GM11168 (cell line): Measurements from ENCODE around the gene MRLN.
"Not testable (repeated sequence)": the region's sequence is repeated elsewhere in the genome, so short reads cannot be mapped to it uniquely, and the experiment has no call there.

Experiments
- in situ Hi-C: fragments of 300-500 bp; cut with MboI; formaldehyde crosslinking; loops from one replicate; pipeline ENCODE4 v1.12.0; 2022; ENCODE audit warnings: low sequenced_read_pairs; ENCODE audit not compliant: unreplicated experiment

The MRLN gene

DNA sequence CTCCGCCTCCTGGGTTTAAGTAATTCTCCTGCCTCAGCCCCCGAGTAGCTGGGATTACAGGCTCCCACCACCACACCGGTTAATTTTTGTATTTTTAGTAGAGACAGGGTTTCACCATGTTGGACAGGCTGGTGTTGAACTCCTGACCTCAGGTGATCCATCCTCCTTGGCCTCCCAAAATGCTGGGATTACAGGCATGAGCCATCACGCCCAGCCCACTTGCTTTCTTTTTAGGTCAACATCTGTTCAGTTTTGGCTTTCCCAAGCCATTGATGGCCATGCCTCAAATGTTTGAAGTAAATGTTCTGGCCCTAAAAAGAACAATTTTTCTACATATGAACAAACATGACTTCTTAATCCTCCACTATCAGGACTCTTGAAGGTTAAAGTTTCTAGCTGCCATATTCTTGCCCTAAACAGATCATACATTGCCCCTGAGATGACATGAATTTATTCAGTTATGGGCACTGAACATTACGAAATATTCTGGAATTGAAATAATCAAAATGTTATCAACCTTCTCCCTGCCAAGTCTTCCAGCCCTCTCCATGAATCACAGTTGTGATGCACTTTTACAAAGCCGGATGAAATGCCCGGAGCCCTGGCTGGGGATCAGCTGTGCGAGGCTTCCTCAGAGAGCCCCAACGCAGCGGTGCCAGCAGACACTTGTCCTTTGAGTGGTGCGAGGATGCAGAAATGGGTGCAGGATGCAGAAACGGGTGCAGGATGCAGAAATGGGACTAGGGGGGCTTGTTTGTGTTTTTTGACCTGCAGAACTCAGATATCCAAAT lies 2.9 kb downstream of the MRLN start:
- in situ Hi-C loops: no loop called here

DNA sequence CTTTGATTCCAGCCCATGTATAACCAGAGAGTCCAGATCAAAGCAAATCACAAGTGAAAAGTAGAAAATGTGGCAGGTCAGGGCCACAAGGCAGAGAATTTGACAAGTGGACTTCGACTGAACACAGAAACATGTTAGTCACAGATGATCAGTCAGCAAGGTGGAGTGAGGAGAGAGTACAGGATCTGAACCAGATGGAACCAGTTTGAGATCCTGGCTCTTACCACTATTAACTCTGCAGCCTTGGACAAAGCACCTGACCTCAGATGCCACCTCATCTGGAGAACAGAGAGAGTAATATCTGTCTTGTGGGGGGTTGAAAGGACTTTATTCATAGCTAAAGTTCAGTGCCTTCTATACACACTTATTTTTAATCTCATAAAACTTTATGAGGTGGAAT lies 4.4 kb downstream of the MRLN start:
- in situ Hi-C loops: no loop called here

DNA sequence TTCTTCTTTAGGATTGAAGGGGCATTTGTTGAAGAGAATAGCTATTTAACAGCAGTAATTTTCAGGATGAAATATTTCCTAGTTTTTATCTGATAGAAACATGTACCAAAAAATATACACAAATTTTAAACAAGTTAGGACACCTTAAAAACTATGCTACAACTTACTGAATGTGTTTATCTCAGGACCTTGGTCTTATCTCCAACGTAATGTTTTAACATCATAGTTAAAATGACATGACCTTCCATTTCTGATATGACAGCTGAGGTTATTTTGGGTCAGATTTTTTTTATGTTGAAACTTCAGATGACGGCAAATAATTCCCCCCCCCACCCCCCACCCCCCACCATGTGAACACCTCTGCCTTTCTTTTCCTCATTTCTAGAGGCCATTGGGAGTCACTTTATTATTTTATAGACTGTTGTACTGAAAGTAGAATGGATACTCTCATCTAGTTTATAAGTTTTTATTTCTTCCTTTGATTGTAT lies 8.0 kb downstream of the MRLN start:
- in situ Hi-C loops: no loop called here

DNA sequence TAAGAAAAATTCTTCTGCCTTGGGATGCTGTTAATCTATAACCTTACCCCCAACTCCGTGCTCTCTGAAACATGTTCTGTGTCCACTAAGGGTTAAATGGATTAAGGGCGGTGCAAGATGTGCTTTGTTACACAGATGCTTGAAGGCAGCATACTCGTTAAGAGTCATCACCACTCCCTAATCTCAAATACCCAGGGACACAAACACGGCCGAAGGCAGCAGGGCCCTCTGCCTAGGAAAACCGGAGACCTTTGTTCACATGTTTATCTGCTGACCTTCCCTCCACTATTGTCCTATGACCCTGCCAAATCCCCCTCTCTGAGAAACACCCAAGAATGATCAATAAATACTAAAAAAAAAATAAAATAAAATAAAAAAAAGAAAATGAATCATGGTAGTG lies 8.5 kb downstream of the MRLN start:
- in situ Hi-C loops: not testable (repeated sequence)

DNA sequence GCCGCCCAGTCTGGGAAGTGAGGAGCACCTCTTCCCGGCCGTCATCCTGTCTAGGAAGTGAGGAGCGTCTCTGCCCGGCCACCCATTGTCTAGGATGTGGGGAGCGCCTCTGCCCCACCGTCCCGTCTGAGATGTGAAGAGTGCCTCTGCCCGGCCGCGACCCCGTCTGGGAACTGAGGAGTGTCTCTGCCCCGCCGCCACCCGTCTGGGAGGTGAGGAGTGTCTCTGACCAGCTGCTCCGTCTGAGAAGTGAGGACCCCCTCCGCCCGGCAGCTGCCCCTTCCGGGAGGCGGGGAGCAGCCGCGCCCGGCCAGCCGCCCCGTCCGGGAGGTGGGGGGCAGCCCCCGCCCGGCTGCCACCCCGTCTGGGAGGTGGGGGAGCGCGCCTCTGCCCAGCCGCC lies 9.1 kb downstream of the MRLN start:
- in situ Hi-C loops: not testable (repeated sequence)

DNA sequence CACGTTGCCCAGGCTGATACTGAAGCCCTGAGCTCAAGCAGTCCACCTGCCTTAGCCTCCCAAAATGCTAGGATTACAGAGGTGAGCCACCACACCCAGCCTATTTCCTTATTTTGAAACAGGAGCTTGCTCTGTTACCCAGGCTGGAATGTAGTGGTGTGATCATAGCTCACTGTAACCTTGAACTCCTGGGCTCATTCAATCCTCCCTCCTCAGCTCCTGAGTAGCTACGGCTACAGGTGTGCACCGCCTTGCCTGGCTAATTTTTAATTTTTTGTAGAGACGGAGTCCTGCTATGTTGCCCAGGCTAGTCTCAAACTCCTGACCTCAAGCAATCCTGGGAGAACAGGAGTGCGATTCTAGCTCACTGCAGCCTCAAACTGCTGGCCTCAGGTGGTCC lies 11.7 kb downstream of the MRLN start:
- in situ Hi-C loops: no loop called here

DNA sequence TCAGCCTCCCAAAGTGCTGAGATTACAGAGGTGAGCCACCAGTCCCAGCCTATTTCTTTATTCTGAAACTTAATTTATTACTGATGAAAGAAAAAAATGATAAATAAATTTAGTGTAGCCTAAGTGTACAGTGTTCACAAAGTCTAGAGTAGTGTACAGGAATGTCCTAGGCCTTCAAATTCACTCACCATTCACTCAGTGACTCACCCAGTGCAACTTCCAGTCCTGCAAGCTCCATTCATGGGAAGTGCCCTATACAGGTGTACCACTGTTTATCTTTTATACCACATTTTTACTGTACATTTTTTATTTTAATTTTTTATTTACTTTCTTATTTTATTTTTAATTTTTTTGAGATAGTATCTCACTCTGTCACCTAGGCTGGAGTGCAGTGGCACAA lies 12.2 kb downstream of the MRLN start:
- in situ Hi-C loops: no loop called here

DNA sequence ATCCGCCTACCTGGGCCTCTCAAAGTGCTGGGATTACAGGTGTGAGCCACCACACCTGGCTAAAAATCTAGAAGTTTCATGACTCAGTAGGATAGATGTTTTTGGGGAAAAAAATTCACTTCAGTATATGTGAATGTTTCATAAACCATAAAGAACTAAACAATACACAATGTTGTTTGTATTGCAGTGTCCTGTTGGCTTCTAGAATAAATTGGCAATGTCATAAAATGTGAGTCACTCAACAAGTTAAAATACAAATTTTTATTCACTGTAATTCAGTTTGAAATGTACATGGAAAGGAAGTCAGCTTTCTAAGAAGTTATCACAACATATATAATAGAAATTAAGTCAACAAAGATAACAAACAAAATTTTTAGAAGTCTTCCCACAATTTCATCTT lies 16.5 kb downstream of the MRLN start:
- in situ Hi-C loops: no loop called here

DNA sequence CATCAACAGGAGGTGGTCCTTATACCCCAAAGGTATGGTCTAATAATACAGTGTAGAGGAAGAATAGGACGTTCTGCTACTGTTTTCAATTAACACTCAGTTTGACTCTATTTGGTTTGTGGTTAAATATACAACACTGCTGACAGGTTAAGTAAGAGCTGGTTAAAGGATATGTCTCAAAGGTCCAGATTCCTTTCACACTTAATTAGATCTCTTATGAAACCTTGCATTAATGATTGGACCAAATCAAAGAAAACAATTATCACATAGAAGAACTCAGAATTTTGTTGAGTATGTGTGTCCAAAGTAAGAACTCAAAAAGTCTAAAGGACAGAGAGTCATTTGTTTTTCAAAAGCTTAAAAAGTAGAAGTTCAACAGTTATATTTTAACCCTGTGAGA lies 18.0 kb downstream of the MRLN start:
- in situ Hi-C loops: no loop called here

DNA sequence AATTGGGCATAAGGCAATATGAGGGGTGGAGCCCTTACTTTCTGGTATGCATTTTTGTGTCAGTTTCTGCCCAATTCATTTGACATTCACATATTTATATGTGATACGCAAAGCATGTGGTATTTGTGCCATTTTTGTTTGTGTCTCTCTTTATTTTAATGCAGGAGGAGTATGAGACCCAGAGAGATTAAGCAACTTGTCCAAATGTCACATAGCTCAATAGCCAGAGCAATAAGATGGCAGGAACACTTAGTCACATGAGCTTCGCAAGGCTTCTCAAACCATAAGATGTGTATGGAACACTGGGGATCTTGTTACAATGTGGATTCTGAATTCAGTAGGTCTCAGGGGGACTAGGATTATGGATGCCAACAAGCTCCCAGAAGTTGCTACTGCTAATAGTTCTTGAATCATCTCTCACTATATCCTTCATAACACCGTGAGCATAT lies 19.2 kb downstream of the MRLN start:
- in situ Hi-C loops: no loop called here

DNA sequence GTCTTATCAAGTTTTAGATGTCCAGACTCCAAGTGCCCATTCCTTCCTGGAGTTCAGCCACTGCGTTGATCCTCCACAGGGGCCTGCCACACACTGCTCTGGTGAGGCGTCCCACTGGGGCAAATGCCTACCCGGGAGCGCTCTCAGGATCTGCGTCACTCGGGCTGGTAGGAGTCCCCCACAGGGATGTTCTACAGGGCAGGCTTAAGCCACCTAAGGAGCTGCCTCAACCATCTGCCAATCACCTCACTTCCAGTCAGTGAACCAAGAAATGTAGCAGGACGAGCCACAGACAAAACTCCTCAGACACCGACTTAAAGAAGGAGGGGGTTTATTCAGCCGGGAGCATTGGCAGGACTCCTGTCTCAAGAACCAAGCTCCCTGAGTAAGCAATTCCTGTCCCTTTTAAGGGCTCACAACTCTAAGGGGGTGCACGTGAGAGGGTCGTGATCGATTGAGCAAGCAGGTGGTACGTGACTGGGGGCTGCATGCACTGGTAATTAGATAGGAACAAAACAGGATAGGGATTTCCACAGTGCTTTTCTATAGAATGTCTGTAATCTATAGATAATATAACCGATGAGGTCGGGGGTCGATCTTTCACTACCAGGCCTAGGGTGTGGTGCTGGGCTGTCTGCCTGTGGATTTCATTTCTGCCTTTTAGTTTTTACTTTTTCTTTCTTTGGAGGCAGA lies 19.8 kb downstream of the MRLN start:
- in situ Hi-C loops: not testable (repeated sequence)

DNA sequence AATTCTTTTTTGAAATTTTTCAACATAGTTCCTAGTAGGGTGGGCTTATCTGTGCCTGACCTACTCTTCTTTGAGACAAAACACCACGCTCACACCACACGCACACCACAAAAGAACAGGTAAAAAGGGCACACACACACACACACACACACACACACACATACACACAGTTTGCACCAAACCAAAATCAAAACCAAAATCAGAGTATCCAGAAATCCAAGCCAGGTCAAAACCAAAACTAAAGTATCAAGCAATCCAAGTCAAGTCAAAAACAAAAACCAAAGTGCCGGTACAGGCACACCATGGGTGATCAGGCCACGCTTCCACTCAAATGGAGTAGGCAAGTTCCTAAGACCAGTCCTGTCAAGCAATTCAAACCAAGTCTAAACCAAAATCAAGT lies 20.4 kb downstream of the MRLN start:
- in situ Hi-C loops: not testable (repeated sequence)

DNA sequence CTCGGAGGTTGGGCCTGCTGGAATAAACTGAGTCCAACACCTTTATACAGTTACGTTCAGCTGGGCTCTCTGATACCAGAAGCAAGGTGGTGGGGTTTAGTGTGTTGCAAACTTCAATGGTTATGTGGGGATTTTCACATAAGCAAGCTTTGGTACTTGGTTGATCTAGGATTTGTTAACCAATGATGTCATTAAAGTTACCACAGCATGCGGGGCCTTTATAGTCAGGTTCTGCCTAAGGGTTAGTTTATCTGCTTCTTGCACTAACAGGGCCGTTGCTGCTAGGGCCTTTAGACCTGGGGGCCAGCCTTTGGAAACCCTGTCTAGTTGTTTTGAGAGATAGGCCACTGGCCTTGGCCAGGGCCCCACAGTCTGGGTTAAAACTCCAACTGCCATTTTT lies 24.1 kb downstream of the MRLN start:
- in situ Hi-C loops: not testable (repeated sequence)

DNA sequence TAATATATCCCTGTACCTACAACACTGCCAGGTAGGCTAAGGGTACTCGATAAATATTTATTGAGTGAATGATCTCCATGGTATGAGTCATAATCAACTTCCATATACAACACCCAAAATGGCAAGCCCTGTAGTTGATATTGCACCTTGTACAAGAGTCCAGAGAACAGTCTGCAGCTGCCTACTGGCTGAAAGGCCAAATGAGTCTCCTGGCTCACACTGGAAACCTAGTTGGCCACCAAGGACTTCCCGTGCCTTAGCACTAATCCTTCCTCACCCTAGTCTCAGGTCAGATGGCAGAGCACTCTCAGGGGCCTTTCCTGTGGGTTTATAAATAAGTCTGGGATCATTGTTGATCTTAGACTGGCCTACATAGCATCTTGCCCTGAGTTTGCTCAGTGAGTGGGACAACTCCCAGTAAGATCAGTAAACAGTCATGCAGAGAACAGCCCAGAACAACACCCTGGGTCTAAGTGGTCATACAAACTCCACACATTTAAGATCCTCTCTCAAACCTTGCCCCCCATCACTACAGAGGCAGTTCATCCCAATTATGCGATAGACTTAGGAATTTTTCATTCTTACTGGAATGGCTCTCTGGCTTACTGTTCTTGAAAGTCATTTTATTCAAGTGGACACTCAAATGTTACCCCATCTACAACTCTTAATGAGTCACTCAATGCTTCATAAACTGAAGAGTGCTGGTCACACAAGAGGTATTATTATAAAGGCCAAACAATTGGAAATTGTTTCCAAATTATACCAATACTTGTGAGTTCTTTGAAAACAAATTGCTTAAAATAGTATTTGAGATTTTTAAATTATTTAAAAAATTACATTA lies 28.9 kb downstream of the MRLN start:
- in situ Hi-C loops: no loop called here

DNA sequence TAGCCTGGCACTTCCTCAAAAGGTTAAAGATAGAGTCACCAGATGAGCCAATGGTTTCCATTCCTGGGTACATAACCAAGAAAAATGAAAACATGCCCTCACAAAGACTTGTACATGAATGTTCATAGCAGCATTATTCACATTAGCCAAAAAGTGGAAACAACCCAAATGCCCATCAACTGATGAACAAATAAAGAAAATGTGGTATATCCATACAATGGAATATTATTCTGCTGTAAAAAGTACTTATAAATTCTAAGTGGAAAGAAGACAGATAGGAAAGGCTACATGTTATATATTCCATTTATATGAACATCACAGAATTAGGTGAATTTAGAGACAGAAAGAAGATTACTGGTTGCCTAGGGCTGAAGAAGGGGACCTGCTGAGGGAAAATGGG lies 32.9 kb downstream of the MRLN start:
- in situ Hi-C loops: no loop called here

DNA sequence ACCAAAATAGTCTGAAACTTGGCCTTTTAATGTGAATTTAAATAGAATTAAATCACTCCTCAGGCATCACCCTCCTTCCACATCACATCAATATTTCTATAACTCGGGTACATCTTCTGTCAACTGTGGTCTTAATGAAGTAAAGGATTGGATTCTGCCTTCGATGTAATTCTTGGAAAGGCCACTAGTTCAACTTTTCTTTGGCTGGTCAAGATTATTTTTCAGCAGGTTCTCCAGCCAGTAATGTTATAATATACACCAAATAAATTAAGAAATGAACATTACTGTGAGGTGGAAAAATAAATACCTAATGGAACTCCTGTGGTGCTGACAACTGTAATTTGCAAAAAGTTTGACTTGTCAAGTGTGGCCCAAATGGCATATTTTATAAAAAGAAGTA lies 33.9 kb downstream of the MRLN start:
- in situ Hi-C loops: no loop called here

DNA sequence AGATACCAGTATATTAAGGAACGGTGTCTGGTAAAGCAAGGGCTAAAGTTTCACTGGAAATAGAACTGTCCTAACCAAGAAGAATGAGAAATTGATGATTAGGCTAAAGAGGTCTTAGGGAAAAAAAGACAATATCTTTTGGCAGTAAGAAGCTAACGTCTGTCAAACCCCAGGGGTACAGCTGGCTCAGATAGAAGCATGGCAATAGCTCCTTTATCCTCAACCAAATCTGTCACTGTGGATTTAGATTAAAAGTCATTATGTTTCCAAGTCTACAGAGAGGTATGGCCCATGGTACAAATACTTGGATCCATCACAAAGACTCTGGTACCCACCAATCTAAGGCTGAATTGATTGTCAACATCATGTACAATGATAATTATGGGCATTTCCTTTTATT lies 35.0 kb downstream of the MRLN start:
- in situ Hi-C loops: no loop called here

DNA sequence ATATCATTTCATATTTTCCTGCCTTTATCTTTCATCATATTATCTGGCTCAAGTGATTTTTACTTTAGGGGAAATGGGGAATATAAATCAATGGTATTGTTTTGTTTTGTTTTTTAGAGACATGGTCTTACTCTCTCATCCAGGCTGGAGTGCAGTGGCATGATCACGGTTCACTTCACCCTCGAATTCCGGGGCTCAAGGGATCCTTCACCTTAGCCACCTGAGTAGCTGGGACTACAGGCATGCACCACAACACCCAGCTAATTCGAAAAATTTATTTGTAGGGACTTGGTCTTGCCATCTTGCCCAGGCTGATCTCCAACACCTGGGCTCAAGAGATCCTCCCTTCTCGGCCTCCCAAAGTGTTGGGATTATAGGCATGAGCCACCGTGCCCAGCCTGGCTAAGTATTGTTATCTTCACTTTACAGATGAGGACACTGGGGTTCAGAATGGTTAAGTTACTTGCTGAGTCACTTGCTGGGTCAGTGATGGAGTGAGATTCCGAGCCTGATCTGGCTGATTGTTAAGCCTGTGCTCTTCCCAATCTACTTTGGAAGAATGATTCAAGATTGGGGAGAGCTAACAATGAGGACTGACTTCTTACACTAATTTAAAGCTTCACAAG lies 39.9 kb downstream of the MRLN start:
- in situ Hi-C loops: no loop called here

DNA sequence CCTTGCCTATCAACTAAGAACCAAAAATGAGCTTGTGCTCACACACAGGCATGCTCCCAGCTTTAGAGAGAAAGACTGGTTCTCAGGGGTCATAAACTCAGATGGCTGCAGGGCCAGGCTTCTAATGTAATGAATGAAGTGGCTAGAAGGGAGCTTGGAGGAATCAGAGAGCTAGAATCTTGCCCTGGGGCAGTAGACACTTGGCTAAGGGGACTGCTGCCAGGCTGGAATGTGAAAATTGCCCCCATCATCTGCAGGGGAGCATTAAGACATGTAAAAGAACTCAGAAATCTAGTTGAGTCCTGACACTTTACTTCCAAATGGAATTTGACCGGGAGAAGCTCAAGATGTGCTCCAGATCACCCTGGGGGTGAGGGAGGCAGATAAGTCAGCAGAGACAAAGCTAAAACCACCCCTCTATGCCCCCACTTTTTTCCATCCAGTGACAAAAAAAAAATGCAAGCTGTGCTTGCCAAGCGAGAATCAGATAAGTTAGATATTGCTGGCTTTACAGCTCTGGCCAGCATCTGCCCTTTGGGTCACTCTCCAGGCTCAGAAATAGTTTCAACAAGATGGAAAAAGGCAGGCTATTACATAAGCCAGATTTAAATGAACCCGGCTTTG lies 41.3 kb downstream of the MRLN start:
- in situ Hi-C loops: no loop called here
